ENCODE measurements around the gene SEC23IP. TPM values are rescaled to one million over a fixed set of nuclear protein-coding genes. Genes with fewer than 3 reads are reported as not detected.
A peak's percentile ranks its signal among the peaks of the same experiment; 100 is the strongest.

Gene SEC23IP
- total and polyA plus RNA-seq, 5 donors from 2014 or later, result 29.7 to 58.6 (median 47.8) TPM

DNA sequence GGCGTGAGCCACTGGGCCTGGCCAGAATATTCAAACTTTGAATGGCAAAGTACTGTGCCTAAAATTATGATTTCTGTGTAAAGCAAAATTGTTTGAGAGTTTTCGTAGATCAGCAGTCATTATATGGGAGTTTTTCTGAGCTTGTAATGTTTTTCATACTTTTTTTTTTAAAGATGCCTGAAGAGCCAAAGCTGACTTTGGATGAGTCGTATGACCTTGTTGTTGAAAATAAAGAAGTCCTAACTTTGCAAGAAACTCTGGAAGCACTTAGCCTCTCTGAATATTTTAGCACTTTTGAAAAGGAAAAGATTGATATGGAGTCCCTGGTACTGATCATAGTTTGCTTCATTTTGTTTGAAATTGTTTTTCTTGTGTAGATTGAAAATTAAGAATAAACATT lies 26.7 kb downstream of the SEC23IP start:
- peak overlapping the region; percentile 11 to 54 (median 48) for H3K27ac Mint-ChIP-seq
- DNase-seq (no peak), ATAC-seq (ENCODE audit: low read depth in 2 of 2) (no peak)
- Histone ChIP-seq H3K4me1 (ENCODE audit: control insufficient read depth, insufficient read depth, low read length, poor library complexity, severe bottlenecking) (no peaks in the 10 kb centered on the region), H3K27ac (ENCODE audit: insufficient read depth, low read length, poor library complexity, severe bottlenecking) (no peak overlapping the region), H3K27me3 (ENCODE audit: control insufficient read depth, insufficient read depth, low read length) (no peaks in the 10 kb centered on the region), H3K36me3 (ENCODE audit: control insufficient read depth, insufficient read depth, low read length) (peaks cover 77% of the 10 kb centered on the region), H3K9me3 (ENCODE audit: control insufficient read depth in 2 of 2, low read length in 2 of 2) (no peaks in the 10 kb centered on the region), H3K4me3 (ENCODE audit: low read depth, low read length) (no peak overlapping the region)
- peaks cover 50% of the 10 kb centered on the region for H3K36me3 Mint-ChIP-seq
- H3K4me3 Mint-ChIP-seq, result no peak overlapping the region
- H3K27me3 Mint-ChIP-seq, result no peaks in the 10 kb centered on the region
- no peaks in the 10 kb centered on the region for H3K9me3 Mint-ChIP-seq
- H3K4me1 Mint-ChIP-seq, result peaks cover 0 to 17% (median 7%) of the 10 kb centered on the region in 4 donors

DNA sequence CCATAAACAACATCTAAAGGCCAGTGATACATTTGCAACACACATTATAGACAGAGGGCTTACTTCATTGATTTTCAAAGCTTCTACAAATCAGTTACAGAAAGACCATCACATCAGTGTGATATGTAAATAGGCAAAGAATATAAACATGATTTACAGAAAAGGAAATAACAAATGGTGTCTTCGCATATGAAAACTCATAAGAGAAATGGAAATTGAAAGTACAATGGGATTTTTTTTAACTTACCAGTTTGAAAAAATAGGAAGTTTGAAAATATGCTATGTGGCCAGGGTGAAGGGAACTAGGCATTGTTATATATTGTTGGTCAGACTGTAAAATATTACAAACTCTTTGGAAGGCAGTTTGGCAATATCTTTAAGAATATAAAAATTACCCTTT lies 27.3 kb downstream of the SEC23IP start:
- H3K36me3 Mint-ChIP-seq, result peaks cover 47% of the 10 kb centered on the region
- DNase-seq (peak in 1 of 3 donors; percentile 7), ATAC-seq (ENCODE audit: low read depth in 2 of 2) (no peak)
- H3K9me3 Mint-ChIP-seq, result no peaks in the 10 kb centered on the region
- Histone ChIP-seq H3K36me3 (ENCODE audit: control insufficient read depth, insufficient read depth, low read length) (peaks cover 74% of the 10 kb centered on the region), H3K27ac (ENCODE audit: insufficient read depth, low read length, poor library complexity, severe bottlenecking) (no peak overlapping the region), H3K9me3 (ENCODE audit: control insufficient read depth in 2 of 2, low read length in 2 of 2) (no peaks in the 10 kb centered on the region), H3K4me1 (ENCODE audit: control insufficient read depth, insufficient read depth, low read length, poor library complexity, severe bottlenecking) (no peaks in the 10 kb centered on the region), H3K27me3 (ENCODE audit: control insufficient read depth, insufficient read depth, low read length) (no peaks in the 10 kb centered on the region), H3K4me3 (ENCODE audit: low read depth, low read length) (no peak overlapping the region)
- peak overlapping the region in 2 of 3 donors; percentile 7 to 54 for H3K27ac Mint-ChIP-seq
- H3K4me1 Mint-ChIP-seq, result peaks cover 0 to 17% (median 6%) of the 10 kb centered on the region in 4 donors
- H3K27me3 Mint-ChIP-seq, result no peaks in the 10 kb centered on the region
- H3K4me3 Mint-ChIP-seq, result no peak overlapping the region

DNA sequence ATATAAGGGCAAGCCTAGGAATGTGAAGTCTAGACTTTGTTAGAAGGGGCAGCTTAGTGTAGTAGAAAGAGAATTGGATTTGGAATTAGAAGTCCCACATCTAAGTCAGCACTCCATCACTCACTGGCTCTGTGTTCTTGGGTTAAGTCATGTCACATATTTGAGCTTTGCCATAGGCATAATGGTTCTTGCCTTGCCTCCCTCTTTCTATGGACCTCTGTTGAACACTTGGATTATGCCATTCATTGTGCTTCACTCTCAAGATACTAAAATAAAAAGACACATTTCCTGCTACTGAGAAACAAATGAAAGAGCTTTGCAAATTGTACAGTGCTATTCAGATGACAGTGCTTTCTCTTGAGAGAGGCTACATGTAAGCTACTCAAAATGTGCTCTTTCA lies 35.9 kb downstream of the SEC23IP start:
- Histone ChIP-seq H3K36me3 (ENCODE audit: control insufficient read depth, insufficient read depth, low read length) (peaks cover 70% of the 10 kb centered on the region), H3K27me3 (ENCODE audit: control insufficient read depth, insufficient read depth, low read length) (no peaks in the 10 kb centered on the region), H3K27ac (ENCODE audit: insufficient read depth, low read length, poor library complexity, severe bottlenecking) (no peak overlapping the region), H3K9me3 (ENCODE audit: control insufficient read depth in 2 of 2, low read length in 2 of 2) (no peaks in the 10 kb centered on the region), H3K4me3 (ENCODE audit: low read depth, low read length) (no peak overlapping the region), H3K4me1 (ENCODE audit: control insufficient read depth, insufficient read depth, low read length, poor library complexity, severe bottlenecking) (peaks cover 6% of the 10 kb centered on the region)
- Mint-ChIP-seq H3K4me3 (no peak overlapping the region), H3K27me3 (no peaks in the 10 kb centered on the region), H3K27ac (peak overlapping the region in 2 of 3 donors; percentile 14 to 55), H3K36me3 (peaks cover 51% of the 10 kb centered on the region), H3K4me1 (peaks cover 0 to 14% (median 4%) of the 10 kb centered on the region in 4 donors), H3K9me3 (no peaks in the 10 kb centered on the region)
- ATAC-seq (ENCODE audit: low read depth in 2 of 2) (no peak), DNase-seq (no peak)

DNA sequence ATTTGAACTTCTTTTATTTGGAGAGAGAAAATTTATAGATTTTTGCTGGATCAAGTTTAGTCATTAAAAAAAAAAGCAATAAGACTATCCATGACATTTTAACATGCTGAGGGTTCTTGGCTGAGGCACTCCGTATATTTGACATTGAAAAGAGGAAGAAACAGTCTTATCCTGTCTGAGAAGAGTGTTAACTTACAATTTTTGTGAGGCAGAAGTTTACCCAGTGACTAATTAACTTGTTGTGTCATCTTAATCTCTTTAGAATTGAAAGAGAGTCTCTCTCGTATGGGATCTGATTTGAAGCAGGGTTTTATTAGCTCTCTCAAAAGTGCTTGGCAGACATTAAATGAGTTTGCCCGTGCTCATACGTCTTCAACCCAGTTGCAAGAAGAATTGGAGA lies 39.3 kb downstream of the SEC23IP start:
- Histone ChIP-seq H3K9me3 (ENCODE audit: control insufficient read depth in 2 of 2, low read length in 2 of 2) (no peaks in the 10 kb centered on the region), H3K36me3 (ENCODE audit: control insufficient read depth, insufficient read depth, low read length) (peaks cover 67% of the 10 kb centered on the region), H3K27me3 (ENCODE audit: control insufficient read depth, insufficient read depth, low read length) (no peaks in the 10 kb centered on the region), H3K4me1 (ENCODE audit: control insufficient read depth, insufficient read depth, low read length, poor library complexity, severe bottlenecking) (peaks cover 6% of the 10 kb centered on the region), H3K4me3 (ENCODE audit: low read depth, low read length) (no peak overlapping the region), H3K27ac (ENCODE audit: insufficient read depth, low read length, poor library complexity, severe bottlenecking) (no peak overlapping the region)
- Mint-ChIP-seq H3K36me3 (peaks cover 54% of the 10 kb centered on the region), H3K27me3 (no peaks in the 10 kb centered on the region), H3K27ac (peak overlapping the region in 2 of 3 donors; percentile 19 to 80), H3K4me3 (no peak overlapping the region), H3K4me1 (peaks cover 0 to 14% (median 4%) of the 10 kb centered on the region in 4 donors), H3K9me3 (no peaks in the 10 kb centered on the region)
- DNase-seq (no peak), ATAC-seq (ENCODE audit: low read depth in 2 of 2) (no peak)

DNA sequence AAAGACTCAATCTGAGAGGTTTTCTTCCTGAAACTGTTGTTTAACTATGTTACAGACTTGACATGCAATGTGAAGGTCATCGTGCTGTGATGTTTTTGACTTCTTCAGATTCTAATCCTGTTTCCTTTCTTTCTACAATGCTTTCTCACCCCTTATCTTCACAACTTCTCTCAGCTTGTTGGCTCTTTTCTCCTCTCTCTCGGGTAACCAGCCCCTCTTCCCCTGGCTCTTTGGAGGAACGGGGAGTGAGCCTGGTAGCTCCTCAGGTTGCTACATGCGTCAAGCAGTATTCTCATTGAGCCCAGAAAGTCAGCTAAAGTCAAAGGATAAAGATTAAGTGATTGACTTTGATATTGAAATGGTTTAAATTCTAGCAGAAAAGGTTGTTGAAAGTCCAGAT lies 40.1 kb downstream of the SEC23IP start:
- peaks cover 50% of the 10 kb centered on the region for H3K36me3 Mint-ChIP-seq
- H3K4me1 Mint-ChIP-seq, result peaks cover 0 to 12% (median 4%) of the 10 kb centered on the region in 4 donors
- H3K27me3 Mint-ChIP-seq, result no peaks in the 10 kb centered on the region
- H3K36me3 ChIP-seq (ENCODE audit: control insufficient read depth, insufficient read depth, low read length), result peaks cover 63% of the 10 kb centered on the region
- no peak overlapping the region for H3K27ac ChIP-seq (ENCODE audit: insufficient read depth, low read length, poor library complexity, severe bottlenecking)
- H3K4me3 Mint-ChIP-seq, result no peak overlapping the region
- no peak for DNase-seq
- H3K9me3 Mint-ChIP-seq, result no peaks in the 10 kb centered on the region
- no peak overlapping the region for H3K4me3 ChIP-seq (ENCODE audit: low read depth, low read length)
- ATAC-seq (ENCODE audit: low read depth in 2 of 2), result no peak
- peak overlapping the region in 1 of 3 donors; percentile 72 for H3K27ac Mint-ChIP-seq
- H3K27me3 ChIP-seq (ENCODE audit: control insufficient read depth, insufficient read depth, low read length), result no peaks in the 10 kb centered on the region
- no peaks in the 10 kb centered on the region for H3K9me3 ChIP-seq (ENCODE audit: control insufficient read depth in 2 of 2, low read length in 2 of 2)
- H3K4me1 ChIP-seq (ENCODE audit: control insufficient read depth, insufficient read depth, low read length, poor library complexity, severe bottlenecking), result peaks cover 6% of the 10 kb centered on the region

DNA sequence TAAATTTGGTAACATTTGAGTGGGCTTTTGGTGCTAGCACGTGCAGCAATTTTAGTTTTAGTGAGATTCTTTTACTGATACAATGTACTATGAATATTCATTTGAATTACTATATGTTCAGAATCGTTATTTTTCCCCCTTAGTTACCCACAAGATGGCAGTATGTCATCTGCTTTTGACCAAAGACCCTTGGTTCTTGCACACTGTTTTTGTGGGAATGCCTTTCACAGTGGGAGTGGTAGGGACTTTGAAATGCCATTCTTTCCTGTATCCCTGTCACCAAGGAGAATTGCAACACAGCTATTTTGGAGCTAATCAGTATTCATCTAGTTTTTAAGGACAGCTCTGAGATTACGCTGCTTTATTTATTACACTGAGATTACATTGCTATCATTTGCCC lies 40.6 kb downstream of the SEC23IP start:
- Histone ChIP-seq H3K27ac (ENCODE audit: insufficient read depth, low read length, poor library complexity, severe bottlenecking) (no peak overlapping the region), H3K27me3 (ENCODE audit: control insufficient read depth, insufficient read depth, low read length) (no peaks in the 10 kb centered on the region), H3K4me1 (ENCODE audit: control insufficient read depth, insufficient read depth, low read length, poor library complexity, severe bottlenecking) (peaks cover 6% of the 10 kb centered on the region), H3K36me3 (ENCODE audit: control insufficient read depth, insufficient read depth, low read length) (peaks cover 64% of the 10 kb centered on the region), H3K9me3 (ENCODE audit: control insufficient read depth in 2 of 2, low read length in 2 of 2) (no peaks in the 10 kb centered on the region), H3K4me3 (ENCODE audit: low read depth, low read length) (no peak overlapping the region)
- H3K27me3 Mint-ChIP-seq, result no peaks in the 10 kb centered on the region
- peaks cover 0 to 14% (median 5%) of the 10 kb centered on the region in 4 donors for H3K4me1 Mint-ChIP-seq
- no peak overlapping the region for H3K4me3 Mint-ChIP-seq
- ATAC-seq (ENCODE audit: low read depth in 2 of 2), result no peak
- H3K9me3 Mint-ChIP-seq, result no peaks in the 10 kb centered on the region
- peak overlapping the region in 1 of 3 donors; percentile 26 for H3K27ac Mint-ChIP-seq
- peaks cover 50% of the 10 kb centered on the region for H3K36me3 Mint-ChIP-seq
- DNase-seq, result peak in 1 of 3 donors; percentile 7

DNA sequence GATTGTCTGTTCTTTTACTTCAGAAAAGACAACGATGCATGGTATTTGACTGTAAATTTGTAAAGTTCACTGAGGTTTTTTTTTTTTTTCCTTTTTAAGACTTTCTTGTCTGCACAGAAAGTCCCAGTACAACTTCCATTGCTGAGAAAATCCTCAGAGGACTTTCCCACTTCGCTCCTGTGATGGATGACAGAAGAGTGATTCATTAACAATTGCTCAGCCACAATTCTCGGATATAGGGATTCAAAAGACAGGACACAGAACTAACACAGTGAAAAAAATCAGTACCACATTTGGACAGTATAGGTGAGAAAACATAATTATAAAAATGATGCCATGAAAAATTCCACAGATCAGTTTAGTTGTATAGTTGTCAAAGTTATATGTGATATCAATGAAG lies 48.0 kb downstream of the SEC23IP start:
- Histone ChIP-seq H3K27me3 (ENCODE audit: control insufficient read depth, insufficient read depth, low read length) (no peaks in the 10 kb centered on the region), H3K9me3 (ENCODE audit: control insufficient read depth in 2 of 2, low read length in 2 of 2) (no peaks in the 10 kb centered on the region), H3K27ac (ENCODE audit: insufficient read depth, low read length, poor library complexity, severe bottlenecking) (no peak overlapping the region), H3K36me3 (ENCODE audit: control insufficient read depth, insufficient read depth, low read length) (peaks cover 54% of the 10 kb centered on the region), H3K4me3 (ENCODE audit: low read depth, low read length) (no peak overlapping the region), H3K4me1 (ENCODE audit: control insufficient read depth, insufficient read depth, low read length, poor library complexity, severe bottlenecking) (no peaks in the 10 kb centered on the region)
- DNase-seq, result no peak
- H3K27ac Mint-ChIP-seq, result no peak overlapping the region
- H3K4me3 Mint-ChIP-seq, result no peak overlapping the region
- peaks cover 44% of the 10 kb centered on the region for H3K36me3 Mint-ChIP-seq
- no peaks in the 10 kb centered on the region for H3K9me3 Mint-ChIP-seq
- no peak for ATAC-seq (ENCODE audit: low read depth in 2 of 2)
- peaks cover 1 to 7% (median 5%) of the 10 kb centered on the region in 4 donors for H3K4me1 Mint-ChIP-seq
- H3K27me3 Mint-ChIP-seq, result no peaks in the 10 kb centered on the region

DNA sequence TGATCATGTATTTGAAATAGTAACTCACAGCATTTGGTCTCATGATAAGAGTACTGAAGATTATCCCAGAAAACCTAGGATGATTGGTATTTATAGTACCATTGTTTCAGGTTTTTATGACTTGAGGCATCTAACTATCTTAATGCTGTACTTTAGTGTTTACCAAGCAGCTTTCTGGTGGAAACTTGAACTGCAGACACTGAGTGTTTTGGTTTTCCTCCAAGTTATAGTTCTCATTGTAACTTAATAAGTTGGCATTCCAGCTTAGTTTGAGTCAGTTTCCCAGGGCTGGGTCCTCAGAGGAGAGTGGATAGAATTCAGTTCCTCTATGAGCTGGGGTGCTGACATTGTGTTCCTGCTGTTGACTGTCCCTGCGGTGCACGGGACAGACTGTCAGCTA lies 50.4 kb downstream of the SEC23IP start:
- H3K9me3 ChIP-seq (ENCODE audit: control insufficient read depth in 2 of 2, low read length in 2 of 2), result no peaks in the 10 kb centered on the region
- Mint-ChIP-seq H3K4me1 (peaks cover 0 to 7% (median 4%) of the 10 kb centered on the region in 4 donors), H3K27me3 (no peaks in the 10 kb centered on the region), H3K9me3 (no peaks in the 10 kb centered on the region), H3K36me3 (peaks cover 41% of the 10 kb centered on the region), H3K4me3 (no peak overlapping the region), H3K27ac (no peak overlapping the region)
- no peak overlapping the region for H3K4me3 ChIP-seq (ENCODE audit: low read depth, low read length)
- no peak for ATAC-seq (ENCODE audit: low read depth in 2 of 2)
- peaks cover 44% of the 10 kb centered on the region for H3K36me3 ChIP-seq (ENCODE audit: control insufficient read depth, insufficient read depth, low read length)
- H3K27me3 ChIP-seq (ENCODE audit: control insufficient read depth, insufficient read depth, low read length), result no peaks in the 10 kb centered on the region
- H3K27ac ChIP-seq (ENCODE audit: insufficient read depth, low read length, poor library complexity, severe bottlenecking), result no peak overlapping the region
- no peak for DNase-seq
- H3K4me1 ChIP-seq (ENCODE audit: control insufficient read depth, insufficient read depth, low read length, poor library complexity, severe bottlenecking), result no peaks in the 10 kb centered on the region
